OCI-LY3 (cell line): ENCODE results near the gene C1orf21.
A peak's percentile ranks its signal among the peaks of the same experiment; 100 is the strongest.

ENCODE experiments used
- H2AFZ ChIP-seq: fragments of 200-600, 300-600 bp; shearing (Covaris generic); 2 replicates; pipeline ENCODE4 v1.6.0; 2014; ENCODE audit warnings: antibody characterized with exemption, low read depth, low read length
- H3K27ac ChIP-seq: fragments of 200-600, 300-600 bp; sonication (generic); 2 replicates; pipeline ENCODE4 v1.5.1; 2014; ENCODE audit warnings: mild to moderate bottlenecking, low read length, moderate library complexity, mixed read lengths
- H3K27me3 ChIP-seq: fragments of 200-600, 300-600 bp; sonication (generic); 2 replicates; pipeline ENCODE4 v1.6.1; 2014; ENCODE audit warnings: low read depth, low read length, mixed read lengths
- H3K36me3 ChIP-seq: fragments of 200-600, 300-600 bp; sonication (generic); replicated peaks from 2 replicates; pipeline ENCODE3; 2014; ENCODE audit warnings: low read depth, low read length, mixed read lengths
- H3K4me1 ChIP-seq: fragments of 300-600, 200-600 bp; sonication (generic); 2 replicates; pipeline ENCODE4 v1.6.1; 2014; ENCODE audit warnings: low read length, mixed read lengths
- H3K4me2 ChIP-seq: fragments of 200-600, 300-600 bp; sonication (generic); 2 replicates; pipeline ENCODE4 v1.6.1; 2014; ENCODE audit warnings: low read length, mixed read lengths
- H3K4me3 ChIP-seq: fragments of 300-600, 200-600 bp; sonication (generic); 2 replicates; pipeline ENCODE4 v1.5.1; 2014; ENCODE audit warnings: antibody characterized with exemption, mild to moderate bottlenecking, low read length, moderate library complexity
- H3K79me2 ChIP-seq: fragments of 300-600, 200-600 bp; shearing (Covaris generic); 2 replicates; pipeline ENCODE4 v1.6.1; 2014; ENCODE audit warnings: mild to moderate bottlenecking, low read length, mixed read lengths
- H3K9ac ChIP-seq: fragments of 300-600, 200-600 bp; shearing (Covaris generic); 2 replicates; pipeline ENCODE4 v1.6.0; 2014; ENCODE audit warnings: mild to moderate bottlenecking, low read length, moderate library complexity
- H3K9me3 ChIP-seq: fragments of 200-600, 300-600 bp; shearing (Covaris generic); 2 replicates; pipeline ENCODE4 v1.6.1; 2014; ENCODE audit warnings: low read length, mixed read lengths; ENCODE audit not compliant: insufficient read depth
- H4K20me1 ChIP-seq: fragments of 200-600, 300-600 bp; sonication (generic); 2 replicates; pipeline ENCODE4 v1.6.1; 2016; ENCODE audit warnings: low read length, mixed read lengths; ENCODE audit not compliant: insufficient read depth
- EZH2phosphoT487 ChIP-seq: fragments of 200-600 bp; shearing (Covaris generic); IDR thresholded peaks from 2 replicates; pipeline ENCODE4 v1.6.1; 2018; ENCODE audit warnings: antibody characterized with exemption, mixed run types, low read depth
- TF ChIP-seq, protein P1 (sequence below): fragments of 200-600, 300-600 bp; sonication (generic); IDR thresholded peaks from 2 replicates; pipeline ENCODE4 v1.5.1; 2014; ENCODE audit warnings: antibody characterized with exemption, low read length, low read depth

The C1orf21 gene

DNA sequence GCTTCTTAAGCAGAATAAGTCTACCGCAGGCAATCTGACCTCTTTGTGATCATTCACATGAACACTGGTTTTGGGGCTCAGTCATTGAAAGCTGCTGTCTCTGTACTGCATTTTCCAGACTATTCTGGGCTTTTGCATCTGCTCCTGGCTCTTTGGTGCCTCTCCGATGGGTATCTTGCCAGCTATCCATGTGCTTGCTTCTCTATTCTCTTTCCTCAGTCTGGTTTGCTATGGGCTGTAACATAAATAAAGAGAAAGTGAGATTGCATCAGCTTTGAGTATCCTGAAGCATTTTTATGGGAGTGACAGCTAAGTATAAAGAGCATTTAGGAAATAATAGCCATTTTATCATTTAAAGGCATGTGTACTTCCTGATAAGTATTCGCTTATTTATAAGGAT lies 70.7 kb downstream of the C1orf21 start:
- H2AFZ ChIP-seq, result no peak overlapping the region
- no peak overlapping the region for H3K9ac ChIP-seq
- H4K20me1 ChIP-seq, result no peaks in the 10 kb centered on the region
- no peak overlapping the region for H3K4me2 ChIP-seq
- peaks cover 7% of the 10 kb centered on the region for H3K36me3 ChIP-seq
- TF ChIP-seq, protein P1, sequence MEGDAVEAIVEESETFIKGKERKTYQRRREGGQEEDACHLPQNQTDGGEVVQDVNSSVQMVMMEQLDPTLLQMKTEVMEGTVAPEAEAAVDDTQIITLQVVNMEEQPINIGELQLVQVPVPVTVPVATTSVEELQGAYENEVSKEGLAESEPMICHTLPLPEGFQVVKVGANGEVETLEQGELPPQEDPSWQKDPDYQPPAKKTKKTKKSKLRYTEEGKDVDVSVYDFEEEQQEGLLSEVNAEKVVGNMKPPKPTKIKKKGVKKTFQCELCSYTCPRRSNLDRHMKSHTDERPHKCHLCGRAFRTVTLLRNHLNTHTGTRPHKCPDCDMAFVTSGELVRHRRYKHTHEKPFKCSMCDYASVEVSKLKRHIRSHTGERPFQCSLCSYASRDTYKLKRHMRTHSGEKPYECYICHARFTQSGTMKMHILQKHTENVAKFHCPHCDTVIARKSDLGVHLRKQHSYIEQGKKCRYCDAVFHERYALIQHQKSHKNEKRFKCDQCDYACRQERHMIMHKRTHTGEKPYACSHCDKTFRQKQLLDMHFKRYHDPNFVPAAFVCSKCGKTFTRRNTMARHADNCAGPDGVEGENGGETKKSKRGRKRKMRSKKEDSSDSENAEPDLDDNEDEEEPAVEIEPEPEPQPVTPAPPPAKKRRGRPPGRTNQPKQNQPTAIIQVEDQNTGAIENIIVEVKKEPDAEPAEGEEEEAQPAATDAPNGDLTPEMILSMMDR, result no peak
- TF ChIP-seq EZH2phosphoT487, result no peak
- H3K27ac ChIP-seq, result no peak overlapping the region
- H3K27me3 ChIP-seq, result 0 out of 2 replicates have a peak, but pooled peaks cover 2% of the 10 kb centered on the region
- peaks cover 52% of the 10 kb centered on the region for H3K4me1 ChIP-seq
- H3K4me3 ChIP-seq, result no peak overlapping the region
- 0 out of 2 replicates have a peak, but pooled peaks cover 4% of the 10 kb centered on the region for H3K79me2 ChIP-seq
- H3K9me3 ChIP-seq, result peaks cover 9% of the 10 kb centered on the region; the same call in 1 of the 2 replicates

DNA sequence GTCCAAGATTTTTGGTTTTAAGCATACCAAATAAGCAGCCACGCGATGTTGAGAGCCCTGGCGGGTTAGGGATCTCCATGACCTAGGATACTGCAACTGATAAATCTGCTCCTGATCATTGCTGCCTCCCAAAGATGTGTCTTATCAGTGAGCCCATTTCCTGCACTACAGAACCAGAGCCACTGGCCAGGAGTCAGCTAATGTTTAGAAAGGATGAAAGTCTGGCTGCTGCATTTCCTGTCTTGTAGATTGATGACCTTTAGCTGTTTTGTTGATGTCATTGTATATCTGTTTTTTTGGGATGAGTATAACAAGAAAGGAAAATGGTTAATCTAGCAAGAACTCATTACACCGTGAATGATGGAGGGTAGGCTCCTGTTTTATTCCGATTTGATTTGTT lies 74.5 kb downstream of the C1orf21 start:
- Histone ChIP-seq H3K79me2 (no peaks in the 10 kb centered on the region), H3K4me1 (peaks cover 31% of the 10 kb centered on the region), H3K36me3 (no peaks in the 10 kb centered on the region), H3K27ac (no peak overlapping the region), H3K4me3 (no peak overlapping the region), H2AFZ (no peak overlapping the region), H3K9ac (no peak overlapping the region), H4K20me1 (no peaks in the 10 kb centered on the region), H3K27me3 (no peaks in the 10 kb centered on the region), H3K9me3 (no peaks in the 10 kb centered on the region), H3K4me2 (no peak overlapping the region)
- TF ChIP-seq, protein P1, result no peak
- no peak for TF ChIP-seq EZH2phosphoT487

DNA sequence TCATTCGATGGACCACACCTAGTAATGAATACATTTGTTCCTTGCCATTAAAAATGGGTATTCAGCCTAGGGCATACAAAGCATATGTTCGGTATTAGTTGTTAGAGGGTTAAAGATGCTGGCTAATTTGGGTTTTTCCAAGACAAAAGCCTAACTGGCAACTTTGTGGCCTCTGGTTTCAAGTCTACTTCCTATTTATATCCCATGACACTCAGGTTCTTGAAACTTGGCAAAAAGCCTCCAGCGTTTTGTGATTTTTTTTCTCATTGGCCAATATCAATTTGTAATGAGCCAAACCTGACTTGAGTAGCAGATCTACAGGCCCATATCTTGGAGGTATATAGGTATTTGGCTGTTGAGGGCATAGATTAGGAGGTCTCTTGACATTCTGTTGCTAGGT lies 75.3 kb downstream of the C1orf21 start:
- H3K79me2 ChIP-seq, result no peaks in the 10 kb centered on the region
- no peaks in the 10 kb centered on the region for H3K9me3 ChIP-seq
- no peaks in the 10 kb centered on the region for H3K36me3 ChIP-seq
- no peaks in the 10 kb centered on the region for H4K20me1 ChIP-seq
- TF ChIP-seq EZH2phosphoT487, result no peak
- TF ChIP-seq, protein P1, result no peak
- no peaks in the 10 kb centered on the region for H3K27me3 ChIP-seq
- no peak overlapping the region for H3K27ac ChIP-seq
- H3K4me1 ChIP-seq, result peaks cover 23% of the 10 kb centered on the region
- no peak overlapping the region for H2AFZ ChIP-seq
- no peak overlapping the region for H3K9ac ChIP-seq
- no peak overlapping the region for H3K4me3 ChIP-seq
- peak overlapping the region; percentile 37 for H3K4me2 ChIP-seq

DNA sequence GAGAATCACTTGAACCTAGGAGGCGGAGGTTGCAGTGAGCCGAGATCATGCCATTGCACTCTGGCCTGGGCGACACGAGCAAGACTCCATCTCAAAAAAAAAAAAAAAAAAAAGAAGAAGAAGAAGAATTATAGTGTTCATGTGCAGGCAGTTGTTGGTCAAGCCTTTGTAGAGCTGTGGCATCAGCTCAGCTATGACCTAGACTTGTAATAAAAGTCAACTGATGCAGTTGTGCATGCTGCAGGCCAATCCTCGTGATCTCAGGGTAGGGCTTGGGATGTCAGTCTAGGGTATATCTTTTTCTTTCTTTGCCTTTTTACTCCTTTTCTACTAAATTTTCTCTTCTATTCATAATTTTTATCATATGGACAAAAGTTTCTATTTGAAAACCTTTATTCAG lies 76.2 kb downstream of the C1orf21 start:
- H3K4me2 ChIP-seq, result no peak overlapping the region

More for the DNA sequence above, 76.2 kb downstream of the C1orf21 start:
- Histone ChIP-seq H3K36me3 (no peaks in the 10 kb centered on the region), H3K27me3 (no peaks in the 10 kb centered on the region), H3K9ac (no peak overlapping the region), H4K20me1 (no peaks in the 10 kb centered on the region), H3K27ac (no peak overlapping the region), H3K79me2 (no peaks in the 10 kb centered on the region), H3K4me3 (no peak overlapping the region), H3K4me1 (peaks cover 15% of the 10 kb centered on the region), H2AFZ (no peak overlapping the region), H3K9me3 (no peaks in the 10 kb centered on the region)
- TF ChIP-seq, protein P1, result no peak
- no peak for TF ChIP-seq EZH2phosphoT487
